Activated CD4-positive, alpha-beta T cell treated with anti-CD3 and anti-CD28 coated beads for 1 hour (primary cell): ENCODE data around the gene FAM83G.
"Not testable (repeated sequence)": the region's sequence is repeated elsewhere in the genome, so short reads cannot be mapped to it uniquely, and the experiment has no call there.

Experiments
- DNase-seq: peaks from one replicate; pipeline ENCODE4 v3.0.0-alpha.2; 2020

The FAM83G gene

DNA sequence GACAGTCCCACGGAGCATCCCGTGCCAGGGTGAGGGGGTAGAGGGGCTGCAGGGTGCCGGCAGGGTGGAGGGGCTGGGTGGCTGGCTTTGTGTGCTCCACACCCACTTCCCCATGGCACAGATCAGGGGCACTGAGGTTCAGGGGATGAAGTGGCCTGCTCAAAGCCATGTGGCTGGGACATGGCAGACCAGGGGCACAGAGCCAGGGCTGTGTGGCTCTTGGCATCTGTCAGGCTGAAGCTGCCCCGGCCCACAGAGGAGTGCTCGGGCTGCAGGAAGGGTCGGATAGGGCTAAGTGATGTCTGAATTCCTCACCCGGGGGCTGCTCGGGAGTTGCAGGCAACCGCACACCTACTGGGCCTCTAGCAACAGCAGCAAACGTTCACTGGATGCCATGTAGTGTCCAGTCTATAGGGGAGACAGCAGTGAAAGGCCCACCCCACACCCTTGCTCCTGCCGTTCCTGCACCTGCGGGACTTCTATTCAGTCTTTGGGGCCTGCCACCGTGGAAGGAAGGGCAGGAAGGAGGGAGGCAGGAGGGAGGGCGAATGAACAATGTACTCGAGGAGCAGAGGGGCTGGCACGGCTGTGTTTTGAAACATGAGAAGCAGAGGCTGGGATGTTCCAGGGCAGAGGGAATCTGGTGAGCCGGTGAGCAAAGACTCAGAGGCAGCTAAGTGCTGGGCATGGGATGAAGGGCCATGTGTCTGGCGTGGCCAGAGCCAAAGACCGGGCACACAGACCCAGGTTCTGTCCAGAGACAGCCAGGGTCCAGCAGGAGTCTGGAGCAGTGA lies 37.5 kb downstream of the FAM83G start:
- DNase-seq = no peak

DNA sequence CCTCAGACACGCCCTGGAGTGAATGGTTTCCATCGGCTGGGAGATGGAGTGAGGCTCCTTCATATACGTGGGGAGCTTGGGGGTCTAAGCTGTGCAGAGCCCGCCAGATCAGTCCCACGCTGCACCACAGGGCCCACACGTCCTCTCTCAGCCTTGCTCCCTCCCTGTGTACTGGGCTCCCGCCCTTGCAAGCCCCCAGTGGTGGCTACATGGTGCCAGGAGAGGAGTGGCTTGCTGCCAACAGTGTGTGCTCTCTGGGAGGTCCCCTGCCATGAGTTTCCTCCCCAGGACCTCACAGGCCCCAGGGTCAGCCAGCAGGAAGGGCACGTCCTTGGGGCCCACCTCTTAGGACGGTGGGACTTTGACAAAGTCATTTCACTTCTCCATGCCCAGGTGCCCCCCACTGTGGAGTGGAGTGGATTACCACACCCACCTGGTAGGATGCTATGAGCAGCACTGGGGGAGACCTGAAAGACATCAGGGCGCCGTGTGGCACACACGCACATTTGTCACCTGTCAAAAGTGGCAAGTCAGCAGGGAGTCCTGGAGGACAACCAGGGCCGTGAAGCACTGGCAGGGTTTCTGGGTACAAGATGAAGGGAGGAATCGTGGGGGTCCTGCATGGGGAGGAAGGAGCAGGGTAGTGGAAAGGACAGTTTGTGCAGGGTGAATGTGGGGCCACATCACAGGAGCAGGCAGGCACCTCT lies 38.9 kb downstream of the FAM83G start:
- DNase-seq = no peak

DNA sequence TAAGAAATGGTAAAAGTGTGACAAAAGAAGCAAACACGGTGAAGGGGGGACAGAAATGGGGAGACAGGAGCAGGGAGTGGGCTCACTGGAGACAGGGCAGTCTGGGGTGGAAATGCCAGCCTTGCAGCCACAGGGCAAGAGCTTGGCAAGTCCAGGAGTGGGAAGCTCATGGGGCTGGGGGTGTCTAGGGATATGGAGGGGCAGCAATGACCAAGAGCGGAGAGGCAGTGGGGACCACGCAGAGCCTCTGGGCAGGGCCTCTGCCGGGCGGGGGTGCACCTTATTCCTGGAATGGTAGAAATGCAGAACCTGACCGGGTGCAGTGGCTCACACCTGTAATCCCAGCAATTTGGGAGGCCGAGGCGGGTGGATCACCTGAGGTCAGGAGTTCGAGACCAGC lies 40.0 kb downstream of the FAM83G start:
- DNase-seq = no peak

- no peak for DNase-seq
Observed at GRCh38 chr17:18964018-18964351, 40.6 kb downstream of the FAM83G start.

- no peak for DNase-seq
Observed at GRCh38 chr17:18963126-18964017, 41.2 kb downstream of the FAM83G start.

DNA sequence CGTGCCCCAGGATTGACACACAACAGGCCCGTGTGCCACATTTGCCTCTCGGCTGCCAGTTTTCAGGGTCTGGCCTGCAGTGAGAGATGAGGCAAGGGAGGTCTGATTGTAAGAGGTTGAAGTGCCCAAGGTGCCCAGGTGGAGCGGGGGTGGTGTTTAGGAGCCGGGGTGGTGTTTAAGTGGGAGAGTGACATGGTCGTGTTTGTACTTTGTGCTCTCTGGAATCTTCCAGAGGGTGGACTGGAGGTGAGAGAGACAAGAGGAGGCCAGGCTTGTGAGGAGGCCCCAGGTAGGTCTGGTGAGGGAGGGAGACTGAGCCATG lies 42.1 kb downstream of the FAM83G start:
- DNase-seq = no peak

- DNase-seq = no peak
Observed at GRCh38 chr17:18961634-18962493, 42.7 kb downstream of the FAM83G start.

DNA sequence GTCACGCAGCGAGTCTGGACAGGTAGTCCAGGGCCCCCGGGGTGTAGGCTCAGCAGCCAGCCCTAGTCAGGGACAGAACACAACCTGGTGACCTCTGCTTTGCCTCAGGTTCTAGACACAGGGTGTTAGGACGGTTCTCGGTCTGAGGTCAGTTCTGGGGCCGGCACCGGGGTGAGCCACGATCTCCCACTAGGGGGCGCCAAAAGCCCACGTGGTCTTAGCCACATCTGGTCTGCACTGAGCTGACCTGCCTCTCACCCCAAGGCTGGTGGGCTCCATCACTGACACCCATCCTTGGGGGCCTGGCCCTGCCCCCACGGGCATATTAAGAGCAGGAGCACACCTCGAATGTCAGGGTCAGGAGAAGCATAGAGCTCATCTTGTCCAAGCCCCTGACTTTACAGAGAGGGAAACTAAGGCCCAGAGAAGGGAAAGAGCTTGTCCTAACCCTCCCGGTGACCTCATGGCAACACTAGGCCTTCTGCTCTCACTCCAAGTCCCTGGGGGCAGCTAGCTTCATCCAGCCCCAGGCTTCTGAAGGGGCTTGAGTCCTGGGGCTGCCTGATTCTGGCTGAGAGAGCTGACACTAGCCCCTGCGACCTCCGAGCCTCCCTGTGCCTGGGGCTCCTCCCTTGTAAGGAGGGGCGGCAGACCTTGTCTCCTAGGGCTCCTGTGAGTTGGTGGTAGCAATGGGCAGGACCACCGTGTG lies 43.6 kb downstream of the FAM83G start:
- peak; percentile 61 for DNase-seq

- DNase-seq = no peak
Observed at GRCh38 chr17:18960241-18960665, 44.3 kb downstream of the FAM83G start.

DNA sequence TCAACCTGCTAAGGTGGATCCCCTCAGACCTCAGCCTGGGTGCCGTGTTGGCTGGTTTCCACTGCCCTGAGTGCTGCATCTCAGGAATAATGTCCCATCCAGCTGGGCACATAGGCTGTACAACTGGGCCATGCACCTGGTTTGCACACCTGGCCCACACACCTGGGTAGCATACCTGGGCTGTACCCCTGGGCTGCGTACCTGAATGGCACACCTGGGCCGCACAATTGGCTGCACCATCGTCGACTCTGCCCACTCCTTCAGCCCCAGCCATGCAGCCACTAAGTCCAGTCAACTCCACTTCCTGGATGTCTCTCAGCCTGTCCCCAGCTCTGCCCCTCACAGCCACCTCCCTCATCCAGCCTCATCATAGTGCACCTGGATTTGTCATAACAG lies 44.7 kb downstream of the FAM83G start:
- DNase-seq = no peak

DNA sequence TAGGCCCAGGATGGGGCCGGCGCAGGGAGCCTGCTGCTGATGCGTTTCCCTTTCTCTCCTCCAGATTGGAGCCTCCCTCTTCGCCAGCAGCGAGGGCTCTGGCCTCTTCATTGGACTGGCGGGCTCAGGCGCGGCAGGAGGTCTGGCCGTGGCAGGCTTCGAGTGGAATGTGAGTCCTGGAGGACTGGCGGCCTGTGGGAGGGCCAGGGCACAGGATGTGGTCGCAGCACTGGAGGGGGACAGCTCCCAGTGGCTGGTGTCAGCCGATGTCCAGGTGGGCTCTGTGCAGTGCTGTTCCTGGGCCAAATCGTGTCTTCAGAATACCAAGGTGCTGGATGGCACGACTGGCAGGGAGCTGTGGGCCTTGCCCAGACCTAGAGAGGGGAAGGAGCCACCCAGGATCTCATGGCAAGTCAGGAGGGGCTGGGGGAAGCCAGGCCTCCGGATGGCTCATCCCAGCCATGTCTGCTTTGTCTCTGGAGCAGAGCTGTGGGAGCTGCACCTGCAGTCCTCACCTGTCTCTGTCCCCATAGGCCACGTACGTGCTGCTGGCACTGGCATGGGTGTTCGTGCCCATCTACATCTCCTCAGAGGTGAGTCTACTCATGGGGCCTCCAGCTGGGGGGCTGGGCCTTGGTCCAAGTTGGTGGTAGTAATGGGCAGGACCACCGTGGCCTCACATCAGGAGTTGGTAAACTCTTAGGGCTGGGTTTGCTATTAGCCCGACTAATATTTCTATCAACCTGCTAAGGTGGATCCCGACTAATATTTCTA lies 45.3 kb downstream of the FAM83G start:
- no peak for DNase-seq

GRCh38 chr17:18958611-18959010 lies 46.0 kb downstream of the FAM83G start:
- no peak for DNase-seq

DNA sequence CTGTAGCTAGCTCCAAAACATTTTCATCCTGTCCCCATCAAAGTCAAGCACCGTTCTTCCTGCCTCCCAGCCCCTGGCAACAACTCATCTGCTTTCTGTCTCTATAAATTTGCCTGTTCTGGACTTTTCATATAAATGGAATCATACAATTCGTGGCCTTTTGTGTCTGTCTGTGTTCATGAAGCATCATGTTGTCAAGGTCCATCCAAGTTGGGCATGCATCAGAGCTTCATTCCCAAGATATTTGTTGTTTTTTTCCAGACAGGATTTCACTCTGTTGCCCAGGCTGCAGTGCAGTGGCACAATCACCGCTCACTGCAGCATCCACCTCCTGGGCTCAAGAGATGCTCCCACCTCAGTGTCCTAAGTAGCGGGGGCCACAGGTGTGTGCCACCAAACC lies 46.7 kb downstream of the FAM83G start:
- no peak for DNase-seq

- DNase-seq = no peak
Observed at GRCh38 chr17:18956581-18956980, 48.0 kb downstream of the FAM83G start.

DNA sequence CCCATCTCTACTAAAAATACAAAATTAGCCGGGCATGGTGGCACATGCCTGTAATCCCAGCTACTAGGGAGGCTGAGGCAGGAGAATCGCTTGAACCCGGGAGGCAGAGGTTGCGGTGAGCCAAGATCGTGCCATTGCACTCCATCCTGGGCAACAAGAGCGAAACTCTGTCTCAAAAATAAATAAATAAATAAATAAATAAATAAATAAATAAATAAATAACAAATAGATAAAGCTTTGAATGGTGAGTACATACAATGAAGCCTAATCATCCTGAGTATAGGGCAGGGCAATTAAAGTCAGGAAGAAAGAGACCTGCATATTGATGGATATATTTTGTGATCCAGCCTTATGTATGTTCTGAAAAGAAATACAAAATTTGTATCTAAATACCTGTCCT lies 48.5 kb downstream of the FAM83G start:
- DNase-seq = not testable (repeated sequence)

DNA sequence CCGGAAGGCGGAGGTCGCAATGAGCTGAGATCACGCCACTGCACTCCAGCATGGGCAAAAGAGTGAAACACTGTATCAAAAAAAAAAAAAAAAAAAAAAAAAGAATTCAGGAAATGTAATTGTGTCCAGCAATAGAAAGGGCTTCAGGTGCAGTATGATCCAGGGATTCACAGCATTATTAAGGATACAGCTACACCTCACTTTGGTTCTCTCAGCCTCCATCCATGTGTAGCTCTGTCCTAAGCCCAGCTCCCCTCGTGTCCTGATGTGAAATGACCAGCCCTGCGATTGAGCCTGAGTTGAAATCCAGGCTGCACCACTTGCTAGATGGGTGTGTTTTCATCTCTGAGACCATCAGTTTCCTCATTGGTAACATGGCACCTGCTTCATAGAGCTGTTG lies 49.6 kb downstream of the FAM83G start:
- no peak for DNase-seq

DNA sequence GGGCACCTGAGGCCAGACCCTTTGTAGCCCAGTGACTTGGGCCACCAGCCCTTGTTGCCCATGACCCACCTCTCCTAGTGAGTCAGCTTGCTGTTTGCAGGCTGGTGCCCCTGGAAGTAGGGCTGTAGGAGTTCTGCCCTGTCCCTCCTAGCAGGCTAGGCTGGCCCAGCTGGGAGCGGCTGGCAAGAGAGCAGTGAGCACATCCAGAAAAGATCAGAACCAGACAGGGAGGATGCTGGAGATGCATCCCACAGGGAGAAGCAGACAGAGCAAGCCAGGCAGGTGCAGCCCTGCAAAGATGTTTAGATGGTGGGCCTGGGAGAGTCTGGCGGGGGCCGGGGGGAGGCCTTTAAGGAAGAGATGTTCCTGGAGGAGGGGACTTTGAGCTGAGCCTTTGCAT lies 50.2 kb downstream of the FAM83G start:
- no peak for DNase-seq

GRCh38 chr17:18953231-18953728 lies 51.3 kb downstream of the FAM83G start:
- no peak for DNase-seq

GRCh38 chr17:18951941-18952842 lies 52.4 kb downstream of the FAM83G start, which contains the start of gene SLC5A10:
Gene SLC5A10 (plus strand): TSS chr17:18952165. CDS start chr17:18952206, 41 bp downstream.
- DNase-seq = no peak
